ENCODE results near the gene CCL2. TPM values are rescaled to one million over a fixed set of nuclear protein-coding genes. Genes with fewer than 3 reads are reported as not detected.

Gene CCL2
- total RNA-seq, 1 experiment from 2014 or later, result 48.7 TPM

- no peaks in the 10 kb centered on the region for H3K36me3 ChIP-seq (replicated peaks; ENCODE audit: control insufficient read depth, insufficient read depth, low read length)
- H3K27me3 ChIP-seq (ENCODE audit: control insufficient read depth, insufficient read depth, low read length), result no peaks in the 10 kb centered on the region
- DNase-seq, result no peak
- H3K4me3 ChIP-seq (ENCODE audit: insufficient read depth, low read depth, low read length), result no peak overlapping the region
Observed at GRCh38 chr17:34227707-34228106, 27.4 kb upstream of the CCL2 start.

DNA sequence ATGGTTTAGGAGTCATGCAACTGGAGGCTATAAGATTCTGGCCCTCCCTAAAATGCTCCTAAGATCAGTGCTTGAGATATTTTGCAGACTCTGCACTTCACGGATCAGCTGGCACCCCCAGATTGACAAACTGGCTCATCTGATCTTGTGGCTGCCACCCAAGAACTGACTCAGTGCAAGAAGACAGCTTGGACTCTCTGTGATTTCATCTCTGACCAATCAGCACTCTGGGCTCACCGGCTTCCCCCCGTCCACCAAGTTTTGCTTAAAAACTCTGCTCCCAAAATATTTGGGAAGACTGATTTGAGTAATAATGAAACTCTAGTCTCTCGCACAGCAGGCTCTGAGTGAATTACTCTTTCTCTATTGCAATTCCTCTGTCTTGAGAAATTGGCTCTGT lies 26.3 kb upstream of the CCL2 start:
- DNase-seq, result no peak

DNA sequence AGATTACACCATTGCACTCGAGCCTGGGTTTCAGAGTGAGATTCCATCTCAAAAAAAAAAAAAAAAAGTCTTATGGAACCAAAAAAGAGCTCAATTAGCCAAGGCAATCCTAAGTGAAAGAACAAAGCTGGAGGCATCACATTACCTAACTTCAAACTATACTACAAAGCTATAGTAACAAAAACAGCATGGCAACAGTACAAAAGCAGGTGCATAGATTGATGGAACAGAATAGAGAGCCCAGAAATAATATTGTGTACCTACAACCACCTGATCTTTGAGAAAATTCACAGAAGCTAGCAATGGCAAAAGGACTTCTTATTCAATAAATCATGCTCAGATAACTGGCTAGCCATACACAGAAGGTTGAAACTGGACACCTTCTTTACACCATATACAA lies 24.7 kb upstream of the CCL2 start:
- Histone ChIP-seq H3K36me3 (replicated peaks; ENCODE audit: control insufficient read depth, insufficient read depth, low read length) (no peaks in the 10 kb centered on the region), H3K4me3 (ENCODE audit: insufficient read depth, low read depth, low read length) (no peak overlapping the region), H3K27me3 (ENCODE audit: control insufficient read depth, insufficient read depth, low read length) (no peaks in the 10 kb centered on the region)
- DNase-seq, result no peak

More for the DNA sequence above, 26.3 kb upstream of the CCL2 start:
- H3K27me3 ChIP-seq (ENCODE audit: control insufficient read depth, insufficient read depth, low read length), result no peaks in the 10 kb centered on the region
- no peak overlapping the region for H3K4me3 ChIP-seq (ENCODE audit: insufficient read depth, low read depth, low read length)
- no peaks in the 10 kb centered on the region for H3K36me3 ChIP-seq (replicated peaks; ENCODE audit: control insufficient read depth, insufficient read depth, low read length)

GRCh38 chr17:34234616-34235015 lies 20.5 kb upstream of the CCL2 start:
- no peak for DNase-seq

GRCh38 chr17:34235389-34236028 lies 19.6 kb upstream of the CCL2 start:
- Histone ChIP-seq H3K36me3 (replicated peaks; ENCODE audit: control insufficient read depth, insufficient read depth, low read length) (no peaks in the 10 kb centered on the region), H3K27me3 (ENCODE audit: control insufficient read depth, insufficient read depth, low read length) (no peaks in the 10 kb centered on the region)
- DNase-seq, result no peak

More at GRCh38 chr17:34234616-34235015, 20.5 kb upstream of the CCL2 start:
- Histone ChIP-seq H3K4me3 (ENCODE audit: insufficient read depth, low read depth, low read length) (no peak overlapping the region), H3K36me3 (replicated peaks; ENCODE audit: control insufficient read depth, insufficient read depth, low read length) (no peaks in the 10 kb centered on the region), H3K27me3 (ENCODE audit: control insufficient read depth, insufficient read depth, low read length) (no peaks in the 10 kb centered on the region)

DNA sequence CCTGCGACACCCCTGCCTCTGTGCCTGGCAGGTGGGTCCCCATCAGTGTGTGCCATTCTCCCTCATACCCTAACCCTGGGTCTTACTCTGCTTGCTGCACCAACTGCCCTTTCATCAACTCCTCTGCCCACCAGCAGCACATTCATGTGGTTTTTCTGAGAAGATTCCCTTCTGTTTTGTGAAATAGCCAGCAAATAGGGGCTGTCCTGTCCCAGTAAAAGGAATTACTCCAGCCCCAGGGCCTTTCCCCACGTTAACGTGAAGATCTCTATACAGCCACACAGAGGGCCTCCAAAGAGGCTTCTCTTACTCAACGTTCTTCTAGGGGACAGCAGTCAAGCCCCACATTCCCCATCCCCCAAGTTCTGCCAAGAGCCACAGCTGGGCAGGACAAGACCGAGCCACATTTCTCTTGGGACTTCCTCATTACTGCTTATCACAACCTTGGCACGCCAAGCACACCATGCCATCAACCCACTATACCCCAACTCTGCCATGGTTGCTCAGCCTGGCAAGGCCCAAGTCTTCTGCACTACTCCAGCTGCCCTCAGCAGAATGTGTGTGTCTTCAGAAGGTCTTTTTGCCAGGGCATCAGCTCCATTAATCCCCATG lies 18.7 kb upstream of the CCL2 start:
- H3K27me3 ChIP-seq (ENCODE audit: control insufficient read depth, insufficient read depth, low read length), result no peaks in the 10 kb centered on the region
- no peaks in the 10 kb centered on the region for H3K36me3 ChIP-seq (replicated peaks; ENCODE audit: control insufficient read depth, insufficient read depth, low read length)
- no peak overlapping the region for H3K4me3 ChIP-seq (ENCODE audit: insufficient read depth, low read depth, low read length)
- DNase-seq, result no peak

More at GRCh38 chr17:34235389-34236028, 19.6 kb upstream of the CCL2 start:
- H3K4me3 ChIP-seq (ENCODE audit: insufficient read depth, low read depth, low read length), result no peak overlapping the region

- H3K4me3 ChIP-seq (ENCODE audit: insufficient read depth, low read depth, low read length), result no peak overlapping the region
- DNase-seq, result no peak
- no peaks in the 10 kb centered on the region for H3K27me3 ChIP-seq (ENCODE audit: control insufficient read depth, insufficient read depth, low read length)
- H3K36me3 ChIP-seq (replicated peaks; ENCODE audit: control insufficient read depth, insufficient read depth, low read length), result no peaks in the 10 kb centered on the region
Observed at GRCh38 chr17:34237458-34237857, 17.6 kb upstream of the CCL2 start.

- no peaks in the 10 kb centered on the region for H3K27me3 ChIP-seq (ENCODE audit: control insufficient read depth, insufficient read depth, low read length)
- H3K4me3 ChIP-seq (ENCODE audit: insufficient read depth, low read depth, low read length), result no peak overlapping the region
- H3K36me3 ChIP-seq (replicated peaks; ENCODE audit: control insufficient read depth, insufficient read depth, low read length), result no peaks in the 10 kb centered on the region
- DNase-seq, result no peak
Observed at GRCh38 chr17:34241062-34241461, 14.0 kb upstream of the CCL2 start.

DNA sequence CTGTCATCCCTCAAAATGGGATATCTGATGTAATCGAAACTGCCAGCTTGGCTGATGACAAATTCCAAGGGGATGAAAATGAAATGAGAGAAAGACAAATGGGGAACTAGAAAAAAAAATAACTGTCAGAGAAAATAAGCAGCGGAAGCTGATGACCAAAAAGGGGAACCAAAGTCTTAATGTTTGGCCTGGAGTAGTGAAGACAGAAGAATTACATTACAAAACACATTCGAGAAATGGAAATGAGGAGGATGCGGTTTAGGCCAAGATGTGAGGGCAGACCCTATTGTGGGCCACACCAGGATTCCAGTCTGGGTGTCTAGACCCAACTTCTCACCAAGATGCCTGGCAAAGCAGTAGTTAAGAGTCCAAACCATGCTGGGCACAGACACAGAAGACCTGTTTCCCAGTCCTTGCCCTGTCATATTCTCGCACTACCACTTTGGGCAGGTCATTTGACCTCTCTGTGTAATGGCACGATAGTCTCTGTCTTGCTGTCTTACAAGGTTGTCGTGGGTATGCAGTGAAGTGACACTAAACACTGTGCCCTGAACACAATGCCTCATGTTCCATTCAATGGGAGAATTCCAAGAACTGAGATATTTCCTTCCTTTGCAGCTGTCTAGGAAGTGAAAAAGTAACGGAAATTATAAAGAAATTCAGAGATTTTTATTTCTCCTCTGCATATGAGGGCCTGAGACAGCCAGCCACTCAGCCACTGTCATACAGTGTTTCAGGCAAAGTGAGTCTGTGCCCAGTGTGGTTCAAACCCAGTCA lies 12.3 kb upstream of the CCL2 start:
- no peak for DNase-seq
- Histone ChIP-seq H3K4me3 (ENCODE audit: insufficient read depth, low read depth, low read length) (no peak overlapping the region), H3K27me3 (ENCODE audit: control insufficient read depth, insufficient read depth, low read length) (no peaks in the 10 kb centered on the region), H3K36me3 (replicated peaks; ENCODE audit: control insufficient read depth, insufficient read depth, low read length) (no peaks in the 10 kb centered on the region)

DNA sequence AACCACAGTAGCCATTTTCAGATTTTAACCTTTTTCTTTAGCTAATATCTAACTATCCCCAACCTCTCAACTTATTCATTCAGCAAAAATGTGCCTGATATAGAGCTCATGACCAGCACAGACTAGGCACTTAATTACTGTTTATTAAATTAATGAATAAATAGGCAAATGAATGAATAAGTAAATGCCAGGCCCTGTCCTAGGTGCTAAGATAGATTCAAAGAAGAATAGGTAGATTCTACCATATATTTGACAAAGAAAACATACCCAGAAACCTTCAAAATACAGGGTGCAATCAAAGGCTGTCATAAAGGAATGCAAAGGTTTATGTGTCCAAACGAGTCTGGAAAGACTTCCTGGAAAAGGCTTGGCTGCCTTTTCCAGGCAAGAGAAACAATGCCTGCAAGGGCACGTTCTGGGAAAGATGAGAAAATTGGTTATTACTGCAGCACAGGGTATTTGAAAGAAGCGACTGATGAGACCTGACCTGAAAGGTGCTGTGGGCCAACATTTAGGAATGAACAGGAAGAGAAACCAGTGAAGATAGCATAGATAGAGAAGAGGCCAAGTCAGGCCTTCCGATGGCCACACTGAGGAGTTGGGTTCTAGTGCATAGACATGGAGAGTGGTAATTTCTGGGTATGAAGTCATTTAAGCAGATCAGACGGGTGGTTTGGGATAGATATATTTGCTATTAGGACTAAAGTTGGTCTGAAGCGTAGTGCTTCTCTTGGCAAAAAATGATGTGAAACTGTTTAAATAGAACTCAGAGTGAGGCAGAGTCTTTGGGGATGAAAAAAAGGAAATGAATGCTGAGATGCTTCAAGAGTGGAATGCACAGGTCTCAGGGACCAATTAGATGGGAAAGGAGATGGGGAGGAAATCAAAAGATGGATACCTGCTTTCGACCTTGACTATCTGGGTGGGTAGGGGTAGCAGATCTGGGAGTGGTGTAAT lies 11.4 kb upstream of the CCL2 start:
- no peak for DNase-seq
- no peak overlapping the region for H3K4me3 ChIP-seq (ENCODE audit: insufficient read depth, low read depth, low read length)
- H3K27me3 ChIP-seq (ENCODE audit: control insufficient read depth, insufficient read depth, low read length), result no peaks in the 10 kb centered on the region
- no peaks in the 10 kb centered on the region for H3K36me3 ChIP-seq (replicated peaks; ENCODE audit: control insufficient read depth, insufficient read depth, low read length)

- H3K27me3 ChIP-seq (ENCODE audit: control insufficient read depth, insufficient read depth, low read length), result no peaks in the 10 kb centered on the region
- no peak for DNase-seq
- no peak overlapping the region for H3K4me3 ChIP-seq (ENCODE audit: insufficient read depth, low read depth, low read length)
- H3K36me3 ChIP-seq (replicated peaks; ENCODE audit: control insufficient read depth, insufficient read depth, low read length), result no peaks in the 10 kb centered on the region
Observed at GRCh38 chr17:34245351-34245905, 9.7 kb upstream of the CCL2 start.

DNA sequence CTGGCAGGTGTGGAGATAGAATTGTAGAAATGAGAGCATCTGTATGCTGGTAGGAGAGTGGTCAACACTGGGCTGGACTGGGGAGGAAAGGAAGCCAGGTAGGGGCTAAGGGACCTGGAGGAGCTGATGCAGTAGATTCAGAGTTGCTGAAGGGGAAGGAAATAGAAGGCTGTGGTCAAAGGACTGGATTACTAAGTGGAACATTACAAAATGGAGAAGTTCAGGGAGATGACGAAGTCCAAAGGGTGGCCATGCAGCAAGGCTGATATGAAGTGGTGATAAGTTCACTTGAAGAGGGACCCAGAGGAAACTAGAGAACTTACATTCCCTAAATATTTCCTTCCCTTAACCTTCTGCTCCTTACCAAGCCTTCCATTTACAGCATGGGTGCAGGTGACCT lies 8.6 kb upstream of the CCL2 start:
- Histone ChIP-seq H3K4me3 (ENCODE audit: insufficient read depth, low read depth, low read length) (no peak overlapping the region), H3K36me3 (replicated peaks; ENCODE audit: control insufficient read depth, insufficient read depth, low read length) (no peaks in the 10 kb centered on the region), H3K27me3 (ENCODE audit: control insufficient read depth, insufficient read depth, low read length) (no peaks in the 10 kb centered on the region)
- no peak for DNase-seq

DNA sequence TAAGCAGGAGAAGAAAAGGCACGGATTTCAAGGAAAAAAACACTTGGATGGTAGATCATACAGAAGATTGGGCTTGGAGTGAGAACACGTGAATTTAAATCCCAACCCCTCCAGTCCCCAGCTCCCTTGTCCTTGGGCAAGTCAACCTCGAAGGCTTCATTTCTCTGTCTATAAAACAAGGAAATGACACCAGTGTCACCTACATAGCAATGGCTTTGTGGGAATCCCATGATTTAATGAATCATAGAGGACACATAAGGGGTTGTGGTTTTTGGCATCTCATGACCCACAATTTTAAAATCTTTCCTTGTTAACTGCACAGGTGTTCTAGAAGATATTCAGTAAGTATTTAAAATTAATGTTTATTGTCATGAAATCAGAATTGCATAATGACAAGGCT lies 8.2 kb upstream of the CCL2 start:
- no peaks in the 10 kb centered on the region for H3K27me3 ChIP-seq (ENCODE audit: control insufficient read depth, insufficient read depth, low read length)
- H3K4me3 ChIP-seq (ENCODE audit: insufficient read depth, low read depth, low read length), result no peak overlapping the region
- no peaks in the 10 kb centered on the region for H3K36me3 ChIP-seq (replicated peaks; ENCODE audit: control insufficient read depth, insufficient read depth, low read length)
- no peak for DNase-seq

GRCh38 chr17:34248511-34249024 lies 6.5 kb upstream of the CCL2 start:
- H3K4me3 ChIP-seq (ENCODE audit: insufficient read depth, low read depth, low read length), result no peak overlapping the region
- DNase-seq, result no peak
- H3K27me3 ChIP-seq (ENCODE audit: control insufficient read depth, insufficient read depth, low read length), result no peaks in the 10 kb centered on the region
- H3K36me3 ChIP-seq (replicated peaks; ENCODE audit: control insufficient read depth, insufficient read depth, low read length), result no peaks in the 10 kb centered on the region

Measured in H7 (cell line).